H1 (cell line): ENCODE data around the gene CP. TPM values are rescaled to one million over a fixed set of nuclear protein-coding genes. Genes with fewer than 3 reads are reported as not detected.

ENCODE experiments used
- BRCA1 ChIP-seq: IDR thresholded peaks from 2 replicates; pipeline ENCODE4 v1.6.1; 2012; ENCODE audit warnings: low read depth, low read length, improper control_type of control experiment
- CHD1 ChIP-seq: IDR thresholded peaks from 2 replicates; pipeline ENCODE4 v1.6.1; 2012; ENCODE audit warnings: low read depth, low read length, improper control_type of control experiment
- HDAC6 ChIP-seq: IDR thresholded peaks from one replicate; pipeline ENCODE4 v1.7.1; 2012; ENCODE audit warnings: low read depth, mild to moderate bottlenecking, inconsistent platforms, low read length, moderate library complexity
- RAD21 ChIP-seq, 2 experiments: IDR thresholded peaks in 1 of 2; conservative IDR thresholded peaks in 1 of 2; 2 replicates each; pipeline ENCODE4 v1.6.1; 2011; ENCODE audit warnings: low read depth in 2 of 2, low read length in 2 of 2, improper control_type of control experiment in 1 of 2, inconsistent platforms in 1 of 2, mild to moderate bottlenecking in 1 of 2, moderate library complexity in 1 of 2
- RNF2 ChIP-seq: fragments of 200-900, 300-1000 bp; sonication (generic); IDR thresholded peaks from 2 replicates; pipeline ENCODE4 v1.7.1; 2016; ENCODE audit warnings: borderline replicate concordance, low read depth, mild to moderate bottlenecking, antibody characterized with exemption, low read length; ENCODE audit not compliant: poor library complexity, severe bottlenecking; ENCODE audit errors: missing control alignments
- TCF12 ChIP-seq: IDR thresholded peaks from 2 replicates; pipeline ENCODE4 v1.6.1; 2011; ENCODE audit warnings: low read depth, mild to moderate bottlenecking, low read length
- polyA plus RNA-seq, 7 experiments: library from polyadenylated mRNA; depleted of rRNA in 3 of 7; stranded (reverse) in 5 of 7; unstranded in 2 of 7; fragments of >200 nt in 5 of 7; fragments of 200-250 nt in 2 of 7; gene quantifications; 1 replicate in 5 of 7; 2 replicates in 1 of 7; 4 replicates in 1 of 7; pipeline versions ENCODE4 v1.2.1 to v1.2.3, GENCODE V29; 2011 to 2013; ENCODE audit warnings: missing spikeins in 2 of 7, mixed read lengths in 2 of 7
- total RNA-seq: library from RNA; stranded (reverse); fragmentation: NEBNext Ultra II Directional; extraction: Animal tissue kit (Norgen Biotek cat#: 25700); gene quantifications from 2 replicates; pipeline ENCODE4 v1.2.1, GENCODE V29; 2021
- TF ChIP-seq, protein P1 (sequence below): IDR thresholded peaks from 2 replicates; pipeline ENCODE4 v1.6.1; 2012; ENCODE audit warnings: low read length, inconsistent platforms

The CP gene
- total and polyA plus RNA-seq, 2 of the 8 experiments (the other 6 are each of a cell fraction or from before 2014, with no cell fraction given) = 0.32 to 2.6 TPM

DNA sequence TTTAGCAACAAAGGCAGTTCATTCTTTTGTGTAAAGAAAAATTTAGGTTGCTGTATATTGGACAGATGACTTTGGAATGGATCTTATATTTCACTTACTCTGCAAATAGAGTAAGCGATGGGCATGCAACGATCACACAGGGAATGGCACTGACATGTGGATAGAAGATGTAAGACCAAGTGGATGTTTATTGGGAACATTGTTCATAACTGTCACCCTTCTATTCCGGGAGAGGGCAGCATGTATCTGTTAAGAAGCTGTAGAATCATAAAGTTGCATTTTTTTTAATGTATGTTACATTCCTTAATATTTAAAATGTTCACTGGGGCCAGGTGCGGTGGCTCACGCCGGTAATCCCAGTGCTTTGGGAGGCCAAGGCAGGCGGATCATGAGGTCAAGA is 51.0 kb downstream of the CP start (continued):
- TF ChIP-seq RAD21 (IDR thresholded peaks at IDR 0.05 in 1 of 2, conservative IDR thresholded peaks at IDR 0.05 in 1 of 2; ENCODE audit: low read depth in 2 of 2, low read length in 2 of 2) (no peak), RNF2 (no peak), HDAC6 (no peak), BRCA1 (no peak), CHD1 (no peak), TCF12 (no peak)
- TF ChIP-seq, protein P1, sequence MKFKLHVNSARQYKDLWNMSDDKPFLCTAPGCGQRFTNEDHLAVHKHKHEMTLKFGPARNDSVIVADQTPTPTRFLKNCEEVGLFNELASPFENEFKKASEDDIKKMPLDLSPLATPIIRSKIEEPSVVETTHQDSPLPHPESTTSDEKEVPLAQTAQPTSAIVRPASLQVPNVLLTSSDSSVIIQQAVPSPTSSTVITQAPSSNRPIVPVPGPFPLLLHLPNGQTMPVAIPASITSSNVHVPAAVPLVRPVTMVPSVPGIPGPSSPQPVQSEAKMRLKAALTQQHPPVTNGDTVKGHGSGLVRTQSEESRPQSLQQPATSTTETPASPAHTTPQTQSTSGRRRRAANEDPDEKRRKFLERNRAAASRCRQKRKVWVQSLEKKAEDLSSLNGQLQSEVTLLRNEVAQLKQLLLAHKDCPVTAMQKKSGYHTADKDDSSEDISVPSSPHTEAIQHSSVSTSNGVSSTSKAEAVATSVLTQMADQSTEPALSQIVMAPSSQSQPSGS = no peak
- TF ChIP-seq, all 59 proteins: peak for 0
